Measurements from ENCODE around the gene PICK1.
"Not testable (repeated sequence)": the region's sequence is repeated elsewhere in the genome, so short reads cannot be mapped to it uniquely, and the experiment has no call there.

PICK1 gene

GRCh38 chr22:38031491-38031890 lies 25.7 kb upstream of the PICK1 start:
- no peak for DNase-seq

DNA sequence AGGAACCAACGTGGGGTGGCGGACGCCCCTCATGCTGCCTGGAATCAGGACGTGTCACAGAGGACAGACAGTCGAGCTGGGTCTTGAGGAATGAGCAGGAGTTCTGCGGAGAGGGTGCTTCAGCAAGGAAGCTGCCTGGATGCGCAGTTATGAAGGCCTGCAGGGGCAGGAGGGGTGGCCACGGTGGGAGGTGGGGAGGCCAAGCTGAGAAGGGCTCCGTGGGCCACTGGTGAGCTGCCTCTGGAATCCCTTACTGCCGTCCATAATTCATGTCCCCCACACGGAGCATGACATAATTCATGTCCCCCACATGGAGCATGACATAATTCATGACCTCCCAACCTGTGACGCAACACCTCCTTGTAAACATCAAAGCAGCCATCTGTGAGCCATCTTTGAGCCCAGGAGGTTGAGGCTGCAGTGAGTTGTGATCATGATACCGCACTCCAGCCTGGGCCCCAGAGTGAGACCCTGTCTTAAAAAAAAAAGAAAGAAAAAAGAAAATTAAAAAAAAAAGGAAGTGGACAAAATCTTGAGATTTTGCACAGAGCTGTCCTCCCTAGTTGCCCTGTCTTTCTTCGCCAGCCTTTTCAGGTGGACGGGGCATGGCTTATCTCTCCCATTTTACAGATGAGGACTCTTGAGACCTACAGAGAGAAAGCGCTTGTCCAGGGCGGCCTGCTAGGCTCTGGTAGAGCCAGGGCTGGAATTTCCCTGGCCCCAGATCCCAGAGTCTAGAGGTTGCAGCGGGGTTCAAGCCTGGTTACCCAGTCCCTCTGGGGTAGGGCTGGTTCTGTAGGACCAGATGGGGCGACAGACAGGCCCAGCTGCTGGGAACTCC lies 24.3 kb upstream of the PICK1 start:
- no peak for DNase-seq

GRCh38 chr22:38033522-38034277 lies 23.5 kb upstream of the PICK1 start:
- no peak for DNase-seq

DNA sequence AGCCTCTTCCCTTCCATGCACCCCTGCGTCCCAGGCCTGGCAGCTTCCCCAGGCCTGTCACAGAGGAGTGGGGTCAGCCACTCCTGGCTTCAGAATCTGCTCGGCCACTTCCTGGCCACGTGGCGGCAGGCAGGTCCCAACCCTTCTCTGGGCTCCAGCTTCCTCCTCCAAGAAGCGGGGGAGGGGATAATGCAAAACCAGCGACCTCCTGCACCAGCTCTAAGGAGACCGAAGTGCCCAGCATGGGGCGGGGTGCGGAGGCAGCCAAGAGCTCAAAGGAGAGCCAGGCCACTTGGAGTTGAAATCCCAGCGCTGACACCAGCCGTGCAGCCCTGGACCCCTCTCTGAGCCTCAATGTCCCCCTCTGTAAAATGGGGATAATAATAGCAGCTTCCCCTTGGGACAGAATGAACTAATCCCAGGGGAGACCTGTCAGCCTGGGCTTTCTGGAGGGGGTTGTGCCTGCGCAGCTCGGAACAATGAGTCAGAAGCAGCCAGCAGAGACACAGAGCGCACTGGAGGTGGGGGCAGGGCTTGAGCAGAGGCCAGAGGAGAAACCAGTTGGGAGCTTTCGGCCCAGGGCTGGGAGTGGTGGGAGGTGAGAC lies 22.8 kb upstream of the PICK1 start:
- no peak for DNase-seq

GRCh38 chr22:38034884-38035529 lies 22.2 kb upstream of the PICK1 start:
- no peak for DNase-seq

- no peak for DNase-seq
Observed at GRCh38 chr22:38035530-38035885, 21.7 kb upstream of the PICK1 start.

DNA sequence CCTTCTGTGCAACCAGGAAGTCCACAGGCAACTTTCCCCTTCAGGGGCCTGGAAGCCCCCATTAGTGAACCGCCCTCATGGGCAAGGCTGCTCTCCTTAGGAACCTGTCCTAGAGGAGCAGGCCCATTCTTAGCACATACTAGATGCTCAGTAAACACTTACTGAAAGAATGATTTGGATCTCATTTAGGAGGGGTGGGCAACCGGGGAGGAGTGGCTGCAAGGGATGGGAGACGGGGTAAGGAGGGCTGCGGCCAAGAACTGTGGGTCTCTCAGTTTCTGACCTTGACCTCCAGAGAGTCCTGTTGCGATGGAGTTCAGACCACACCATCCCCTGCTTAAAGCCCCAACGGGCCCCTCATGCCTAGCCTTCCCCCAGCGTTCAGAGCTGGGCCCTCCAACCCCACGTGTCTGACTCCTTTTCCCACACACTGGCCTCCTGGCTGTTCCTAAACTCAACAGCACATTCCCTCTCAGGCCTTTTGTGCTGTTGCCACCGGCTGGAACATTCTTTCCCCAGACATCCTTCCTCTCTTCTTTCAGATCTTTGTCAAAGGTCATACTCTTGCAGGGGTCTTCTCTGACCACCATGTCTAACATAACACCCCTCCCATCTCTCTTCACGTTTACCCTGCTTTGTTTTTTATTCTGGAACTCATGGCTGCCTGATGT lies 20.7 kb upstream of the PICK1 start:
- no peak for DNase-seq

DNA sequence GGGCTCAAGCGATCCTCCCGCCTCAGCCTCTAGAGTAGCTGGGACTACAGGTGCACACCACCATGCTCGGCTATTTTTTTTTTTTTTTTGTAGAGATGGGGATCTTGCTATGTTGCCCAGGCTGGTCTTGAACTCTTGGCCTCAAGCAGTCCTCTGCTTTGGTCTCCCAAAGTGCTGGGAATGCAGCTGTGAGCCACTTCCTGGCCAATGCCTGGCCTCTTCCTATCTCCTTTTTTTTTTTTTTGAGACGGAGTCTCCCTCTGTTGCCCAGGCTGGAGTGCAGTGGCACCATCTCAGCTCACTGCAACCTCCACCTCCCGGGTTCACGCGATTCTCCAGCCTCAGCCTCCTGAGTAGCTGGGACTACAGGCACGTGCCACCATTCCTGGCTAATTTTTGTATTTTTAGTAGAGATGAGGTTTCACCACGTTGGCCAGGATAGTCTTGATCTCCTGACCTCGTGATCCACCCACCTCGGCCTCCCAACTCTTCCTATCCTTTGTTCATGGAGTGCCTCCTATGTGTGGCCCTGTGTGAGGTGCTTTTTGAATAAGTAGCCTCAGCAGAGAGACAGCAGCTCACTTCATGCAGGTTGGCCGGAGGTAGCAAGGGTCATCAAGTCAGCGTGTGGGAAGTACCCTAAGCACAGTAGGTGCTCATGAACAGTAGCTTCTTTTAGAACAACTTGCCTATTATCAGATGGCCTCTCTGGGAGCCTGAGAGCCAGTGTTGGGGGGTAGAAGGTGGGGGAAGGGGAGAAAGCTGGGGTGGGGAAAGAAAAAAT lies 19.6 kb upstream of the PICK1 start:
- not testable (repeated sequence) for DNase-seq

DNA sequence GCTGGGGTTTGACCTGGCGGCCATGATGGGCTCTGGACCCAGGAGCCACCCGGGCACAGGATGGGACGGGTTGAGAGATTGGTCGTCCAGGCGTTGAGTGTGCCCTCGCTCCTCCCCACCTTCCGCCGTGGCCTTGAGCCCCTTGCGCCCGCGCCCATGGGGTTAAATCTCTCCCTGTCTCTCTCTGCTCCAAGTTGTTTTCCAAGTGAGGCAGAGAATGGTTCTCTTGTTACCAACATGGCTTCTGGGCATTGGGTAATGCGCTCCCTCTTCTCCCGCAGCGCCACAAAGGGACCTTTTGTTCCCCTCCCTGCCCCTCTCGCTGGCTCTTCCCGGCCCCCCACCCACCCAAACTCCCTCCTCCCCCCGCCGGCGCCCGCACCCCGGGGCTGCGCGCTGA lies 18.8 kb upstream of the PICK1 start:
- no peak for DNase-seq

DNA sequence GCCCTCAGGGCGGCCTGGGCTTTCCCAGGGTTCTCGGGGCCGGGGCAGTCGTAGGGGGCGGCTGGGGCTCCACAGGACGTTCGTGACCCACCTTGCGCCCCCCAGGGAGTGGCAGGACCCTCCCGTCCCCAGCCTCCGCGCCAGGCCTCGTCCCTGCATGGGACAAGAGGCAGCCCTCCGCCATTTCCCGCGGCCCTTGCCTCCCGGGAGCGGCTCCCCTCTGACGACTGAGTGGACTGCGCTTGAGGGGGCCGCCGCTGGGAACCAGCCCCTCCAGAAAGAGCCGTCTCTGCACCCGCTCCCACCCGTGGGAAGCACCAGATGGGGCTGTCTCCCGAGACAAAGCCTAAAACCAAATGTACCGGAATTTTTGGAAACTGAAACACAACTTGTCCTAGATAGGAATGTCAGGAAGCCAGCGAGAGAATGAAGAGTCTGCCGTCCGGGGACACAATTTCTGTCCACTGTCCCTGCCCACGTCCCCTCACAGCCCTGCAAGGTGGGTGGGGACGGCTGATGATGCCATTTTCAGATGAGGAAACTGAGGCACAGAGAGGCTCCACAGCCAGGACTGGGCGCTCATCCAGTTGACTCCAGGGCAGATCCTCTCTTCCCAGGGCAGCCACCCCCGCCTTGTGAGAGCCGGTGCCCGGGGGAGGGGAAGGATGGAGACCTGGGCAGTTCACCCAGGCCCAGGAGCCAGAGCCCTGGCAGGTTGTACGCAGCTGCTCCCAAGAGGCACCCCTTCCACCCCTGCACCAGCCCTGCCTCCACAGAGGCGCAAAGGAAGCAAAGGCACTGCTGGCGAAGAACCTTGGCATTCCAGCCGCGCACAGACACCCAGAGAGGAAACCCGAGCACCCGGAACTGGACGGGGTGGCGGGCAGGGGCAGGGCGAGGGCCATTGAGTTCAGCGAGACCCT lies 18.1 kb upstream of the PICK1 start:
- no peak for DNase-seq

GRCh38 chr22:38040953-38041759 lies 16.0 kb upstream of the PICK1 start:
- no peak for DNase-seq

GRCh38 chr22:38041760-38042487 lies 15.3 kb upstream of the PICK1 start:
- no peak for DNase-seq

DNA sequence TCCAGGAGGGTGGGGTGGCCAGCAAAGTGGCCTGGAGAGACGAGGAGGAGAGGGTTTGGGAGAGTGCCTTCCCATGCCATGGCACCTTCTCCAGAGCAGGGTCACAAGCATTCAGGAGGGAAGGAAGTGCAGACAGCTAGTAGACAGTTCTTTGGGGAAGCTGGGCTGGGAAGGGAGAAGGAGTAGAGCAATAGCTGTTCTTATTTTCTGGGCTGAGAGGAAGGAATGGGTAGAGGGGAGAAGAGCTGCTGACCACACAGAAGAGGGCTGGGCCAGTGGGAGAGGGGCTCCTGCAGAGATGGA lies 14.8 kb upstream of the PICK1 start:
- DNase-seq, result no peak

- DNase-seq, result no peak
Observed at GRCh38 chr22:38043151-38044039, 13.8 kb upstream of the PICK1 start.

DNA sequence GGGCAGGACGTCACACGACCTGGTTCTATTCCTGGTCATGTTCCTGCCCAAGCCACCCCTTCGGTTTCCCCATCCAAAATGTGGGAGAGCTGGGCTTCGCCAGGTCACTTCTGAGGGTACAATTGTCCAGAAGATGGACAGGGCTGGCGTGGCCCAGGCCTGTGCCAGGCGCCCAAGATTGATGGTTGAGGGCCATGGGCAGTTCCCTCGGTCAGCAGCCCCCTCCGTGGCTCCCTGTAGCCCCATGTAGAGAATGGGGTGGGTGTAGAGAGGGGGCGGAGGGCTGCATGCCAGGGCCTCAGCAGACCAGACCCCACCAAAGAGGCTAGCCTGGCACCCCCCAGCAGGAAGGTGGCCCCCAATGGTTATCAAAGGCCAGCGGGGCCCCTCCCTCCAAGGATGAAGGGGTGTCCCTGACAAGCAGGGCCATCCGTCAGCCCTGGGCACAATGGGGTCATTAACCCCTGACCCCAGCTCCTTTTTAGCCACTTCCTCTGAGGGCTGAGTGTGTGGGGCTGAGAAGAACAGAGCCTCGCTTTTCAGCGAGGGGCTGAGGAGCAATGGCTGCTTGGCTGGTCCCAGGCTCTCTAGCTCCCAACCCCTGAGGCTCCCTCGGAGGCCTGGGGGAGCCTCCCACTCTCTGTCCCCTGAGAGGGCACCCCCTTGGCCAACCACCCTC lies 11.0 kb upstream of the PICK1 start:
- no peak for DNase-seq

GRCh38 chr22:38049812-38050619 lies 7.2 kb upstream of the PICK1 start:
- DNase-seq, result no peak

DNA sequence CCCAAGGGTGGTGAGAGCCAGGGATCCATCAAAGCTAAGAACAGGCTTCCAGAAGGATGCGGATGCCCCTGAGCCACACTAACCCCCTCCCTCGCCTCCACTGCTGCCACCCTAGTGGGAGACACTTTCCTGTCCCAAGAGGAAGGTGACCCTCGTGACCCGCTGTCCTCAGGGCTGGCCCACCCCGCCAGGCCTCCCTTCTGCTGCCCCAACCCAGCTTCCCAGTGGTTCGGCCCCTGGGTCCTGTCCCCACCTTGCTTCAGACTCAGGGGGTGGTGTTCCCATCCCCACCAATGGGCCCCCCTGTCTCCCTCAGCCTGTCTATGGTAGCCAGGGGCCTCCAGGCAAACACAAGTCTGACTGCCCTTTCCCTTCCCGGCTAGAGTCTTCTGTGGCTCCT lies 6.5 kb upstream of the PICK1 start:
- no peak for DNase-seq
